GM20000 (cell line): ENCODE measurements around the gene CFAP46.
A peak's percentile ranks its signal among the peaks of the same experiment; 100 is the strongest.

Experiments
- DNase-seq: peaks from one replicate; pipeline ENCODE4 v3.0.0; 2012; ENCODE audit warnings: low spot score
- CTCF ChIP-seq: IDR thresholded peaks from 2 replicates; pipeline ENCODE4 v1.5.1; 2012; ENCODE audit warnings: mild to moderate bottlenecking, control low read depth; ENCODE audit errors: extremely low read depth, missing control alignments

Gene CFAP46

GRCh38 chr10:132942101-132943057 is at the start of gene CFAP46:
Gene CFAP46 (minus strand): TSS chr10:132942570. CDS start chr10:132942484, 86 bp downstream.
- peak; percentile 82 for DNase-seq
- TF ChIP-seq CTCF = no peak

- no peak for DNase-seq
- TF ChIP-seq CTCF = no peak
Observed at GRCh38 chr10:132991706-132992432, 49.5 kb upstream of the CFAP46 start.

- DNase-seq = no peak
- no peak for TF ChIP-seq CTCF
Observed at GRCh38 chr10:132990684-132991545, 48.5 kb upstream of the CFAP46 start.

GRCh38 chr10:132989476-132990415 is 47.4 kb upstream of the CFAP46 start:
- TF ChIP-seq CTCF = no peak
- DNase-seq = no peak

- DNase-seq = no peak
- no peak for TF ChIP-seq CTCF
Observed at GRCh38 chr10:132988988-132989387, 46.6 kb upstream of the CFAP46 start.

GRCh38 chr10:132987671-132988571 is 45.6 kb upstream of the CFAP46 start:
- no peak for TF ChIP-seq CTCF
- DNase-seq = no peak
